Left colon (tissue), 2 donors: ENCODE results near the gene FLT1. TPM values are rescaled to one million over a fixed set of nuclear protein-coding genes. Genes with fewer than 3 reads are reported as not detected.

Experiments used
- total RNA-seq, 2 donors: library from RNA; stranded (reverse); fragmentation: NEBNext Ultra II Directional; extraction: Animal tissue kit (Norgen Biotek cat#: 25700); gene quantifications; one replicate each; pipeline ENCODE4 v1.2.1, GENCODE V29; 2021
- donor health status: DM: no; HTN: no; CAD: no.
- donor health status: DM: yes; HTN: yes; CAD: no.

The FLT1 gene
- total RNA-seq, 2 donors from 2014 or later: 5.7 to 5.8 TPM

Other genes with a start within 250 kb of the FLT1 start
- gene POMP, start 164.0 kb upstream of the FLT1 start, total RNA-seq: 10 to 100 TPM; 62.5 to 70.8 TPM
- gene SLC46A3, start 223.8 kb upstream of the FLT1 start, total RNA-seq: 10 to 100 TPM; 48.7 to 54.6 TPM